Spleen (tissue), 7 donors: ENCODE data around the gene IFNGR2.

ENCODE experiments used
- POLR2A ChIP-seq, 3 donors: fragments of 450-650 bp; IDR thresholded peaks; one replicate each; pipeline ENCODE4 v1.5.1; 2017; ENCODE audit warnings: antibody characterized with exemption in 3 of 3, mild to moderate bottlenecking in 1 of 3
- TF ChIP-seq, protein P1 (sequence below), 11 experiments: fragments of 200-600 bp in 7 of 11; fragments of 450-650 bp in 4 of 11; sonication (generic) in 4 of 11; IDR thresholded peaks in 8 of 11; conservative IDR thresholded peaks in 3 of 11; 1 replicate in 7 of 11; 2 replicates in 4 of 11; pipeline versions ENCODE4 v1.4.0 to v1.8.0; 2016 to 2021; ENCODE audit warnings: antibody characterized with exemption in 11 of 11, inconsistent platforms in 4 of 11, mild to moderate bottlenecking in 1 of 11
- donor health status: DM: no; HTN: no; CAD: no; lungs with moderate emphysema.
- donor health status: DM: no; HTN: no; CAD: no.
- donor health status: DM: no; HTN: no; CAD: no.

GRCh38 chr21:33357177-33357576, 46.0 kb upstream of the IFNGR2 start:
- TF ChIP-seq, protein P1, sequence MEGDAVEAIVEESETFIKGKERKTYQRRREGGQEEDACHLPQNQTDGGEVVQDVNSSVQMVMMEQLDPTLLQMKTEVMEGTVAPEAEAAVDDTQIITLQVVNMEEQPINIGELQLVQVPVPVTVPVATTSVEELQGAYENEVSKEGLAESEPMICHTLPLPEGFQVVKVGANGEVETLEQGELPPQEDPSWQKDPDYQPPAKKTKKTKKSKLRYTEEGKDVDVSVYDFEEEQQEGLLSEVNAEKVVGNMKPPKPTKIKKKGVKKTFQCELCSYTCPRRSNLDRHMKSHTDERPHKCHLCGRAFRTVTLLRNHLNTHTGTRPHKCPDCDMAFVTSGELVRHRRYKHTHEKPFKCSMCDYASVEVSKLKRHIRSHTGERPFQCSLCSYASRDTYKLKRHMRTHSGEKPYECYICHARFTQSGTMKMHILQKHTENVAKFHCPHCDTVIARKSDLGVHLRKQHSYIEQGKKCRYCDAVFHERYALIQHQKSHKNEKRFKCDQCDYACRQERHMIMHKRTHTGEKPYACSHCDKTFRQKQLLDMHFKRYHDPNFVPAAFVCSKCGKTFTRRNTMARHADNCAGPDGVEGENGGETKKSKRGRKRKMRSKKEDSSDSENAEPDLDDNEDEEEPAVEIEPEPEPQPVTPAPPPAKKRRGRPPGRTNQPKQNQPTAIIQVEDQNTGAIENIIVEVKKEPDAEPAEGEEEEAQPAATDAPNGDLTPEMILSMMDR (IDR thresholded peaks at IDR 0.05 in 8 of 11, conservative IDR thresholded peaks at IDR 0.05 in 3 of 11) = no peak
- no peak for TF ChIP-seq POLR2A (IDR thresholded peaks at IDR 0.05)
